HG03469 (cell line): ENCODE results near the gene MYT1.
"Not testable (repeated sequence)": the region's sequence is repeated elsewhere in the genome, so short reads cannot be mapped to it uniquely, and the experiment has no call there.

Experiments used
- ATAC-seq: cut with Tn5 transposase; IDR thresholded peaks from one replicate; pipeline ENCODE4 v1.9.1; 2021; ENCODE audit warnings: mild to moderate bottlenecking, moderate library complexity, moderate number of reproducible peaks; ENCODE audit not compliant: unreplicated experiment

Gene MYT1

GRCh38 chr20:64164123-64164836 is at the start of gene MYT1:
MYT1 (plus strand) TSS chr20:64164452; CDS start chr20:64198862, 34,410 bp downstream.
- ATAC-seq: no peak

- ATAC-seq: no peak
Measured at GRCh38 chr20:64115171-64115911, 48.9 kb upstream of the MYT1 start.

GRCh38 chr20:64116016-64116415 is 48.2 kb upstream of the MYT1 start:
- no peak for ATAC-seq

- ATAC-seq: no peak
Measured at GRCh38 chr20:64116541-64117431, 47.5 kb upstream of the MYT1 start.

GRCh38 chr20:64117432-64117777 is 46.8 kb upstream of the MYT1 start:
- not testable (repeated sequence) for ATAC-seq

- ATAC-seq: no peak
Measured at GRCh38 chr20:64119301-64119680, 45.0 kb upstream of the MYT1 start.

- ATAC-seq: no peak
Measured at GRCh38 chr20:64119681-64120341, 44.4 kb upstream of the MYT1 start.

- ATAC-seq: no peak
Measured at GRCh38 chr20:64121586-64121985, 42.7 kb upstream of the MYT1 start.

- not testable (repeated sequence) for ATAC-seq
Measured at GRCh38 chr20:64122927-64123326, 41.3 kb upstream of the MYT1 start.

GRCh38 chr20:64123517-64123916 is 40.7 kb upstream of the MYT1 start:
- ATAC-seq: not testable (repeated sequence)

- ATAC-seq: no peak
Measured at GRCh38 chr20:64129146-64129782, 35.0 kb upstream of the MYT1 start.

GRCh38 chr20:64130271-64130670 is 34.0 kb upstream of the MYT1 start:
- no peak for ATAC-seq

GRCh38 chr20:64130876-64131275 is 33.4 kb upstream of the MYT1 start:
- no peak for ATAC-seq

- no peak for ATAC-seq
Measured at GRCh38 chr20:64131406-64131805, 32.8 kb upstream of the MYT1 start.

GRCh38 chr20:64133951-64134407 is 30.3 kb upstream of the MYT1 start:
- no peak for ATAC-seq

- ATAC-seq: not testable (repeated sequence)
Measured at GRCh38 chr20:64134744-64135143, 29.5 kb upstream of the MYT1 start.

- no peak for ATAC-seq
Measured at GRCh38 chr20:64136004-64136710, 28.1 kb upstream of the MYT1 start.

GRCh38 chr20:64137598-64138031 is 26.6 kb upstream of the MYT1 start:
- no peak for ATAC-seq

- ATAC-seq: no peak
Measured at GRCh38 chr20:64138276-64138815, 25.9 kb upstream of the MYT1 start.
